ENCODE data around the gene HACL1. TPM values are rescaled to one million over a fixed set of nuclear protein-coding genes. Genes with fewer than 3 reads are reported as not detected.

The HACL1 gene
- total and polyA plus RNA-seq, 2 donors (not counting 1 experiment from before 2014, with no cell fraction given) = 20.8 to 38.7 TPM

- ChIA-PET POLR2A (no interaction called here), CTCF (interaction anchor here (1.0 to 1.4 kb wide), 2 partner anchors 17 to 48 kb away, joined by 4 read pairs; no protein-coding TSS in a partner anchor)
- peaks cover 36 to 40% of the 10 kb centered on the region in 2 donors for H3K4me1 ChIP-seq (ENCODE audit: control insufficient read depth in 2 of 2, insufficient read depth in 2 of 2, low read length in 2 of 2)
- Mint-ChIP-seq H3K4me1 (peaks cover 42% of the 10 kb centered on the region), H3K27ac (peak overlapping the region; percentile 64), H3K4me3 (peak overlapping the region; percentile 70), H3K9me3 (ENCODE audit: insufficient read depth) (no peaks in the 10 kb centered on the region), H3K27me3 (no peaks in the 10 kb centered on the region)
- H3K9ac ChIP-seq (ENCODE audit: low read length) = peak overlapping the region; percentile 34
- peak overlapping the region; percentile 71 for H3K4me2 ChIP-seq (replicated peaks; ENCODE audit: low read depth, low read length, poor library complexity, severe bottlenecking)
- peak overlapping the region in 2 of 5 experiments; percentile 21 to 28 for H3K4me3 ChIP-seq (ENCODE audit: control extremely low read depth in 1 of 5, extremely low read depth in 1 of 5, insufficient read depth in 1 of 5, low read depth in 2 of 5, low read length in 4 of 5)
- no peaks in the 10 kb centered on the region for H3K79me2 ChIP-seq (ENCODE audit: control insufficient read depth, insufficient read depth, low read length)
- no peaks in the 10 kb centered on the region for H3K36me3 ChIP-seq (replicated peaks in 1 of 2; ENCODE audit: control extremely low read depth in 1 of 2, control insufficient read depth in 1 of 2, extremely low read depth in 1 of 2, insufficient read depth in 2 of 2, low read length in 1 of 2)
- peak; percentile 88 for ATAC-seq (ENCODE audit: low read depth)
- DNase-seq = peak; percentile 72
- intact Hi-C loops (cut with micrococcal nuclease) = no loop called here
- peak overlapping the region; percentile 9 for H2AFZ ChIP-seq (ENCODE audit: insufficient read depth, low read depth, low read length, poor library complexity, severe bottlenecking)
- H4K20me1 ChIP-seq (ENCODE audit: control insufficient read depth, insufficient read depth, low read length, poor library complexity, severe bottlenecking) = no peaks in the 10 kb centered on the region
- 19% methylated on average over 3 of the region's 4 CpGs for WGBS (ENCODE audit: insufficient coverage)
- peak overlapping the region; percentile 31 to 62 for H3K27ac ChIP-seq (ENCODE audit: low read length in 2 of 2)
- no peaks in the 10 kb centered on the region for H3K27me3 ChIP-seq (replicated peaks in 1 of 4; ENCODE audit: control extremely low read depth in 1 of 4, control insufficient read depth in 3 of 4, insufficient read depth in 4 of 4, low read length in 3 of 4)
- no peak for TF ChIP-seq EZH2 (IDR thresholded peaks at IDR 0.05; ENCODE audit: borderline replicate concordance, insufficient read depth, low read depth, low read length, poor library complexity, severe bottlenecking)
- H3K9me3 ChIP-seq (ENCODE audit: control extremely low read depth in 1 of 3, control insufficient read depth in 2 of 3, insufficient read depth in 1 of 3, low read length in 2 of 3) = no peaks in the 10 kb centered on the region
These were observed 46.3 kb upstream of the HACL1 start for GRCh38 chr3:15647611-15648167.

- Histone ChIP-seq H3K27me3 (replicated peaks in 1 of 4; ENCODE audit: control extremely low read depth in 1 of 4, control insufficient read depth in 3 of 4, insufficient read depth in 4 of 4, low read length in 3 of 4) (no peaks in the 10 kb centered on the region), H3K36me3 (replicated peaks in 1 of 2; ENCODE audit: control extremely low read depth in 1 of 2, control insufficient read depth in 1 of 2, extremely low read depth in 1 of 2, insufficient read depth in 2 of 2, low read length in 1 of 2) (no peaks in the 10 kb centered on the region), H4K20me1 (ENCODE audit: control insufficient read depth, insufficient read depth, low read length, poor library complexity, severe bottlenecking) (no peaks in the 10 kb centered on the region), H2AFZ (ENCODE audit: insufficient read depth, low read depth, low read length, poor library complexity, severe bottlenecking) (no peak overlapping the region), H3K9ac (ENCODE audit: low read length) (peak overlapping the region; percentile 2), H3K9me3 (ENCODE audit: control extremely low read depth in 1 of 3, control insufficient read depth in 2 of 3, insufficient read depth in 1 of 3, low read length in 2 of 3) (no peaks in the 10 kb centered on the region), H3K79me2 (ENCODE audit: control insufficient read depth, insufficient read depth, low read length) (no peaks in the 10 kb centered on the region), H3K4me1 (ENCODE audit: control insufficient read depth in 2 of 2, insufficient read depth in 2 of 2, low read length in 2 of 2) (peaks cover 36 to 40% of the 10 kb centered on the region in 2 donors), H3K4me2 (replicated peaks; ENCODE audit: low read depth, low read length, poor library complexity, severe bottlenecking) (peak overlapping the region; percentile 71), H3K27ac (ENCODE audit: low read length in 2 of 2) (peak overlapping the region in 1 of 2 donors; percentile 62), H3K4me3 (ENCODE audit: control extremely low read depth in 1 of 5, extremely low read depth in 1 of 5, insufficient read depth in 1 of 5, low read depth in 2 of 5, low read length in 4 of 5) (peak overlapping the region in 1 of 5 experiments; percentile 28)
- CTCF ChIA-PET = interaction anchor here (1.0 to 1.4 kb wide), 2 partner anchors 16 to 47 kb away, joined by 4 read pairs; no protein-coding TSS in a partner anchor
- H3K4me1 Mint-ChIP-seq = peaks cover 42% of the 10 kb centered on the region
- no peaks in the 10 kb centered on the region for H3K27me3 Mint-ChIP-seq
- ATAC-seq (ENCODE audit: low read depth) (peak; percentile 10), DNase-seq (no peak)
- H3K27ac Mint-ChIP-seq = peak overlapping the region; percentile 64
- TF ChIP-seq CTCF (IDR thresholded peaks at IDR 0.05) (no peak), EZH2 (IDR thresholded peaks at IDR 0.05; ENCODE audit: borderline replicate concordance, insufficient read depth, low read depth, low read length, poor library complexity, severe bottlenecking) (no peak)
- H3K4me3 Mint-ChIP-seq = peak overlapping the region; percentile 70
- POLR2A ChIA-PET = no interaction called here
- H3K9me3 Mint-ChIP-seq (ENCODE audit: insufficient read depth) = no peaks in the 10 kb centered on the region
- intact Hi-C loops (cut with micrococcal nuclease) = no loop called here
- WGBS (ENCODE audit: insufficient coverage) = 62% methylated on average over 10 of the region's 13 CpGs
These were observed 45.6 kb upstream of the HACL1 start for GRCh38 chr3:15646851-15647511.

Measured in B cell (primary cell).